ENCODE measurements around the gene ELAVL3.

DNA sequence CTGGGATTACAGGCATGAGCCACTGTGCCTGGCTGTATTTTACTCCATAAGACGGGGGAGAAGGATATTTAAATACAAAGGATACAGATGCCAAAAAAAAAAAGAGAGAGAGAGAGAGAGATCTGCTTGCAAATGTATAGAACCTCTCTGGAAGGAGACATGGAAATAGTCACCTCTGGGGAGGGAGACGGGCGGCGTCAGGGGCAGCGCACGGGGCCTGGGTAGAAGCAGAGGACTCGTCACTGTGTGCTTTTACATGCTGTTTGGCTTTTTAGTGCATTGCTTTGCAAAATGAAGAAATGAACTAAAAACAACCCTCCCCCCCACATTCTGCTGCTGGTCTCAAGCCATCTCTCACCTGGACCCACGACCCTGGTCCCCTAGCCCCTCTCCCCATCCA, 29.6 kb upstream of the ELAVL3 start:
- TF ChIP-seq, protein P1, sequence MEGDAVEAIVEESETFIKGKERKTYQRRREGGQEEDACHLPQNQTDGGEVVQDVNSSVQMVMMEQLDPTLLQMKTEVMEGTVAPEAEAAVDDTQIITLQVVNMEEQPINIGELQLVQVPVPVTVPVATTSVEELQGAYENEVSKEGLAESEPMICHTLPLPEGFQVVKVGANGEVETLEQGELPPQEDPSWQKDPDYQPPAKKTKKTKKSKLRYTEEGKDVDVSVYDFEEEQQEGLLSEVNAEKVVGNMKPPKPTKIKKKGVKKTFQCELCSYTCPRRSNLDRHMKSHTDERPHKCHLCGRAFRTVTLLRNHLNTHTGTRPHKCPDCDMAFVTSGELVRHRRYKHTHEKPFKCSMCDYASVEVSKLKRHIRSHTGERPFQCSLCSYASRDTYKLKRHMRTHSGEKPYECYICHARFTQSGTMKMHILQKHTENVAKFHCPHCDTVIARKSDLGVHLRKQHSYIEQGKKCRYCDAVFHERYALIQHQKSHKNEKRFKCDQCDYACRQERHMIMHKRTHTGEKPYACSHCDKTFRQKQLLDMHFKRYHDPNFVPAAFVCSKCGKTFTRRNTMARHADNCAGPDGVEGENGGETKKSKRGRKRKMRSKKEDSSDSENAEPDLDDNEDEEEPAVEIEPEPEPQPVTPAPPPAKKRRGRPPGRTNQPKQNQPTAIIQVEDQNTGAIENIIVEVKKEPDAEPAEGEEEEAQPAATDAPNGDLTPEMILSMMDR (IDR thresholded peaks at IDR 0.05), result no peak
- no peak for TF ChIP-seq EP300 (IDR thresholded peaks at IDR 0.05)

Measured in tibial nerve (tissue), 4 donors.